NCI-H1105 treated with DMSO at 0.1 percent for 48 hours (cell line): Measurements from ENCODE around the gene ASCC2.

Source experiments
- DNase-seq: peaks from one replicate; lab custom pipeline; 2025; lab: John Stamatoyannopoulos, UW

Gene ASCC2

DNA sequence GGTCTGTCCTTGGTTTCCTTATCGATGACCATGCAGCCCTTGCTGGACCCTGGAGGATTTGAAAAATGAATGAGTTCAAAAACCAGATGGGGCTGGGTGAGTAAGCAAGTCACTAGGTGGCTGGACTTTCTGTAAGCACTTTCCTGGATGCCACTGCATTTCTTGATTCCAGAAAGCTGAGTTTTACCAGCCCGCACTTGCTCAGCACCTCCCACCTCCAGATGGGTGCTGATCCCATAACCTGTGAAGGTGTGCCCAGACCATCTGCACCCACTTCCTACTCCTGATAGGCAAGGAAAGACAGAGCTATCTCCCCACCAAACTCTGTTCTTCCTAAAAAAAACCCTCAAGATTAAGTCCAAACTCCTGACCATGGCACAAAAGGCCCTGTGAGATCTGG lies 21.1 kb downstream of the ASCC2 start:
- DNase-seq: no peak

DNA sequence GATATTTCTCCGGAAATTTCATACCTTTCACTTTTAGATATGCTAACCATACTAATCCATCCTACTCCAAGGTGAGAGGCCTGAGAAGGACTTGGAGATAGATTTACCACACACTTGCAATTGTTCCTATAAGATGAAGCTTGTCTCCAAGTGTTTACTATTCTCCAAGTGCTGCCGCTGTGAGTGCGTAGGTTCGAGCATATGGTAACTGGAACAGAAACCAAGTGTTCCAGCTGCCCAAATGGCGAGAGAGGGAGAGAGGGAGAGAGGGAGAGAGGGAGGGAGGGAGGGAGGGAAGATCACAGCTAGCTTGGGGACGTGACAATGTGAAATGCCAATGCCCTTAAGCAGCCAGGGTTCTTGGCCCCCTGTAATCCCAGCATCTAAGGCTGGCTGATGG lies 21.5 kb downstream of the ASCC2 start:
- no peak for DNase-seq

- no peak for DNase-seq
These were observed 21.9 kb downstream of the ASCC2 start for GRCh38 chr22:29816128-29816527.

DNA sequence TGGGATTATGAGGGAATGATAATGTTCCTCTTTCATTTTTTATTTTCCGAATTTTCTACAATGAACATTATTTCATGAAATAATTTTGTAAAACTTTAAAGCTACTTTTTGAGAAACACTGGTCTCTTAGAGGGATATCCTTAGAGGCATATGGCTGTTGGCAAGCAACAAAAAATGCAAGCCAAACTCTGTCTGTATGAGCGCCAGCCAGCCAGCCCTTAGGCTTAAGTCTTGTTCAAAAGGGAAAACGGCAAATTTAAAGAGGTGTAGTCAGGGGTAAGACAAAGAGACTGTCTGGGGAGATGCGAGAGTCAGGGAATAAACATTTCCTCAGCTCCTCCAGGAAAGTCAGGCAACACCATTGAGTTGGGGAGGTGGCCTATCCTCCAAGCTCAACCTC lies 22.5 kb downstream of the ASCC2 start:
- no peak for DNase-seq

DNA sequence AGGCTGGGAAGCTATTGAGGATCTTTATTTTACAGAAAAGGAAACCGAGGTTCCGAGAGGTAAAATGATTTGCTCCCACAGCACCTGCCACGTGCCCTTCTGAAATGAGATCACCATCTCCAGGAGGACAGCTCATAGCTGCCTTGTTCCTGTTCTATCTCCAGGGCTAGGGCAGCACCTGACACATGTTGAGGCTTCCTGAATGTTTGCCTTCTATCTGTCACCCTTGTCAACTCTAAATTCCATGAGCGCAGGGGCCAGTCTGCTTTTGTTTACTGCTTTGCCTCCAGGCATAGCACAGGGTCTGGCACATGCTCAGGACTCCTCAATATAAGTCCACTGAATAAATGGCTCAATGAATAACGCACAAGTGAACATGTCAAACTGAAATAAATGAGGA lies 24.1 kb downstream of the ASCC2 start:
- no peak for DNase-seq

- DNase-seq: no peak
These were observed 24.5 kb downstream of the ASCC2 start for GRCh38 chr22:29813563-29813962.

DNA sequence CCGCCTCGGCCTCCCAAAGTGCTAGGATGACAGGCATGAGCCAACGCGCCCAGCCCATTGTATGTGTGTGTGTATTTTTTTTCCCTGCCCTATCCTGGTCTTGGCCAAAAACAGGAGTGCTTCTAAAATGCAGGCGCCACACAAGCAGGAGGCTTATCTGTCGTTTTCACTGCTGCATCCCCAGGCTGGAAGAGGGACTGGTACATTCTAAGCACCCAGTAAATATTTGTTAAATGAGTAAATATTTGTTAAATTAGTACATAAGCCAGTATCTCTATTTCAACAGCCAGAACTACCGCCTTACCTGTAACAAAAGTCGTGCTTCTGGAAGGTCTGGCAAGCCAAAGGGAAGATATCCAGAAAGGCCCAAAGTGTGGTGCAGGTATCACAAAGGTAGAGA lies 24.9 kb downstream of the ASCC2 start:
- DNase-seq: no peak

DNA sequence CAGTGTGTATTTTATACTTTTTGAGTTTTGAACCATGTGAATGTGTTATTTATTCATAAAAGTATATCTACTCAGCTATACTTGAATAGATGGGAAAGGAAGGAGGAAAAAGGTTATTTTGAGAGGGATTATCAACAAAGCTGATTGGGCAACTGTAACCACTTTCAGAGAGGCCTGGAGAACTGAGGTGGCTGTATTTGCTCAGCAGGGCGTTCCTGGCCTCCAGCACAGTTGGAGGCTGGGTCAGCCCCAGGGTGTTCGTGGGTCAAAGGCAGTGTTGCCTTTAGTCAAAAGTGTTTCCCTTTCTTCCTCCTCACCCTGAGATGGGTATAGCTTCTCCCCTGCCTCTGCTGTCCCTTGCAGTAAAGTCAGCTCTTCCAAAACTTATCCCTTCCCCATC lies 26.7 kb downstream of the ASCC2 start:
- DNase-seq: no peak

- no peak for DNase-seq
These were observed 27.9 kb downstream of the ASCC2 start for GRCh38 chr22:29810216-29810615.

DNA sequence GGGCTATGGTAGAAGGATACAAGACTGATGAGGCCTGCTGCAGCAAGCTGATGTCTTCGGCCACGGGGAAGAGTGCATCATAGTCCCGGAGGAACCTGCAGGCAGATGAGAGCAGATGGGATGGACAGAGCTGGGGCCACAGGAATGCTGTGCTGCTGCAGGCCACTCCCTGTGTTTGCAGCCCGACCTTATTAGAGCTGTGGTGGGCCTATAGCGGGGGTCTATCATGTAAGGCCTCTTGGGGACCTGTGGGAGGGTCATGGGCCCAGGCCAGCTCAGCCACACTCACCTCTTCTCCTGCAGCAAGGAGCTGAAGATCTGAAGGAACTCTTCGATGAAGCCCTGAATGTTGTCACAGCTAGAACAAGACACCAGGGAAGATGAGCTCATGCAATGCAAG lies 31.9 kb downstream of the ASCC2 start:
- no peak for DNase-seq

- DNase-seq: no peak
These were observed 33.1 kb downstream of the ASCC2 start for GRCh38 chr22:29804985-29805384.

DNA sequence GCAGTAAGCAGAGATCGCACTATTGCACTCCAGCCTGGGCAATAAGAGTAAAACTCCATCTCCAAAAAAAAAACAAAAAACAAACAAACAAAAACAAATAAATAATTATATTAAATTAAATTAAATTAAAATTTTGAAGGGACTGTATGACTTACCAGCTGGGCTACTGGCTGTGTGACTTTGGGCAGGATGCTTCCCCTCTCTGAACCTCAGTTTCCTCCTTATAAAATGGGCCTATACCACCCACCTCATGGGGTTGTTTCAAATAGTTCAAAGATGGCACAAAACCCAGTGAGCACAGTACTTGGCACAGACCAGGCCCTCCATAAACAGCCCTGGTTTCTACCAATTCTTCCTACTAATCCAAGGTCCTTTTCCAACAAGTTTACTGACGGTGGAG lies 34.9 kb downstream of the ASCC2 start:
- DNase-seq: no peak

DNA sequence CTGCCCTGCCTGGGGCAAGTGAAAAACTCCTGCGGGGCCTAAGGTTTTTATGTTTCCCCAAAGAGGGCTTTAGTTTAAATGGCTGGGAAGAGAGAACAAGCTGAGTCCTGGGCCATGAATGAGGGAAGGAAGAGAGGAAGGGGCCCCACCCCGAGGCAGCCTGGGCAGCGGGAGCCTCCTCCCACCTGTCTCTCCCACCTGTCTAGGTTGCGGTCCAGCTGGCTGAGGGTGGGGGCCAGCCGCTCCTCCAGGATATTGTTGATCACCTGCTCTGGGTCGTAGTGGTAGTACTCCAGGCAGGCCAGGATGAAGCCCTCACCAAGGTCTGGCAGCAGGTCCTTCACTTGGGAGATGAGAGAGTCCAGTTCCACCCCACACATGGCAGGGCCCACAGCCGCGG lies 36.3 kb downstream of the ASCC2 start:
- DNase-seq: no peak

GRCh38 chr22:29801153-29801552 lies 36.9 kb downstream of the ASCC2 start:
- no peak for DNase-seq

DNA sequence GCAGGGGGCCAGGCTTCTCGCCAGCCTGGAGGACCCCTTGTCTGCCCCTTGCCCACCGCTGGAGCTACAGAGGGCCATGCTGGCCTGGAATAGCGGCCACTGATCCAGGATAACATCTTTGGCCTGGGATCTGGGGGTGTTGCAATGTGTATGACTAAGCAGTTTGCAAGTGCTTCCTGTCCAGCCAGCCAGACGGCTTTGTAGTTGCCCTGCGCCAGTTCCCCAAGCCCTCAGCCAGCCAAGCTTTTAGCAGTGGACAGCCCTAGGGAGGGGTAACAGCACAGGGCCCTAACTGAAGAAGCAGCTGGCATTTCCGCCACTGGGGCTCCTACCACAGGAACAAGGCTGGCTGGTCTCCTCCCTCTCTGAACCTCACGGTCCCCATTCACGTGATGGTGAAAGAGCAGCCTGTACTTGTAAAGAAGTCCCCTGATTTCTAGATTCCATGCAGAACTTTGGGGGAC lies 38.8 kb downstream of the ASCC2 start:
- DNase-seq: no peak

DNA sequence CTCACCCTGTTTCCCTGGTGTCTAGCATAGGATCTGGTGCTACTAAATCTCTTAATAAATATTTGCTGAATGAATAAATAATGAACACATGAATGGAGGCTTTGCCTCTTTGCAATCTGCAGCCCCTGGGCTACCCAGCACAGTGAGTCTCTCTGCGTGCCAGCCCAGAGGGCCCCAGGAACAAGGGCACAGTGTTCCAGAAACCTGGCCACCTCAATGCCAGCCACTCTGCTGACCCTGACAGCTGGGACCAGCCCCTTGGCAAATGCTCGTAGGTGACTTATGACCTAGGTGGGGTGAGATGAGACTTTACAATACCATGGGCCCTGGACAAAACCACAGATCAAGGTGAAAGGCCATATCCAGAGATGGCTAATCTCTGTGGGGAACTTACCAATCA lies 39.3 kb downstream of the ASCC2 start:
- DNase-seq: no peak

DNA sequence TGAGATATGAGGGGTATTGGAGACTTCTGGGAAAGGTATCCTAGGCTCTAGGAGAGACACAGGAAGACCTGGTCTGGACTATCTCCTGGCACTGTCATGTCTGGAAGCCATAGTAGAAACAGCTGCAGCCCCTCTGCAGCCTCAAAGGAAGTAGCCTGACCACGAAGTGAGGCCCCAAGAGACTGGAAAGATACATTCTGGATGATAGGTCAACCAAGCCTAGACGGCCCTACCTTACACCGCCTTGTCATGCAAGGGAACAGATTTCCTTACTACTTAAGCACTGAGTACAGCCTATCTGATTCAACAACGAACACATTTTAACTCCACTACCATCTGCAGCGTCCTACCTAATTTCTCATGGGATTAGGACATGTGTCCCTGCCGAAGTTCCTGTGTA lies 39.8 kb downstream of the ASCC2 start:
- no peak for DNase-seq

DNA sequence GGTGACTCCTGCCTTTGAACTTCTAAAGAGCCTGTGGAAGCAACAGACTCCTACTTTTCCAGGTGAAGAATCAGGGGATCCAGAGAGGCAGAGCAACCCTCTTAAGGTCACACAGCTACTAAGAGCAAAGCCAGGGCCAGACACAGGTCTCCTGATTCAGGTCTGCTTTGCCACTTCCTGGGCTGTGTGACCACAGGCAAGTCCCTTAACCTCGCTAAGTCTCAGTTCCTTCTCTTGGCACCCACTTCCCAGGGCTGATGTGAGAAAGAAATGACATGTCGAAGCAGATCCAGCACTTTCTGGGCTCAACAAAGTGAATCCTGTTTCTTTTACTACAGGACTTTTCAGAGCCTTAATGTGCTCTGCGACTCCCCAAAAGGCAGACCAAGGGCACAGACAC lies 40.7 kb downstream of the ASCC2 start:
- no peak for DNase-seq

DNA sequence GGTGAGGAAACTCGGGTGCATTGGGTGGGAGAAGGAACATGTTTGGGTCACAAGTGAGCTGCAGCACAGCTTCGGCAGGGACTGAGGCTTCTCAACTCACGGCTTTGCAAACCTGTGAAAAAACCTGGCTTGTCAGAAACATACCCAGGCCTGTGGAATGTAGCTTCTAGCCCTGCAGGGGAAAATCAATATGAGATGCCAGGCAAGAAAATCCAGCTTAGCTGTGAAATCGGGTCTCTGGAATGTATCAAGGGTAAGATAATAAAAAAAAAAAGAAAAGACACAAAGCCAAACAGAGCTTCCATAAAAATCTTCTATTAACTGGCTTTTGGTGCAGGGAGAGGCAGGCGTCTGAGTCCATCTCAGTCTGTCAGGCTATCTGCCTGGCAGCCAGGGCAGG lies 42.4 kb downstream of the ASCC2 start:
- DNase-seq: no peak

- DNase-seq: no peak
These were observed 44.7 kb downstream of the ASCC2 start for GRCh38 chr22:29793396-29793795.

DNA sequence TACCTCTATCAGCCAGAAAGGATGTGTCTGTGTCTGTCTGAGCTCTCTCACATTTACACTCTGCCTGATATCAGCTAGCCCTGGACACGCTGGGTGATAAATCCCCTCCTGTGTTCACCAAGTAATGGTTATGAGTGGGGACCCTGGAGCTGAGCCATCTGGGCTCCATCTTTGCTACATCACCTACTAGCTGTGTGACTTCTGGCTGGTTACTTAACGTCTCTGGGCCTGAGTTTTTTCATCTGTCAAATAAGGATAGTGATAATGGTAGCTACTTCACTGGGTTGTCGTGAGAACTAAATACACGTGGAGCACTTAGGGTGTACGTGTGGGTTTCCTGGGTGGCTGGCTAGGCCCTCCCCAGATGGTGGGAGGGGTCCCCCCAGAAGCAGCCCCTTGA lies 48.0 kb downstream of the ASCC2 start:
- no peak for DNase-seq

GRCh38 chr22:29788339-29789279 lies 49.5 kb downstream of the ASCC2 start:
- no peak for DNase-seq

GRCh38 chr22:29787371-29787980 lies 50.6 kb downstream of the ASCC2 start:
- no peak for DNase-seq

- DNase-seq: no peak
These were observed 52.0 kb downstream of the ASCC2 start for GRCh38 chr22:29786031-29786430.
